CD8-positive, alpha-beta memory T cell (primary cell): ENCODE results near the gene HMCN1. TPM values are rescaled to one million over a fixed set of nuclear protein-coding genes. Genes with fewer than 3 reads are reported as not detected.

ENCODE experiments used
- CTCF ChIA-PET: fragments of 350-600 bp; sonication (Branson Sonifier 250); formaldehyde crosslinking; loops from one replicate; lab custom pipeline; 2021; ENCODE audit warnings: antibody characterized with exemption; lab: Charles Lee
- POLR2A ChIA-PET: fragments of 350-600 bp; sonication (Branson Sonifier 250); formaldehyde crosslinking; loops from one replicate; lab custom pipeline; 2021; ENCODE audit warnings: antibody characterized with exemption; lab: Charles Lee
- DNase-seq, 5 donors: peaks; one replicate each; pipeline versions ENCODE4 v3.0.0 to v3.0.0-alpha.2; 2020 to 2022; ENCODE audit warnings: mixed read lengths in 1 of 5
- H3K27ac ChIP-seq: one replicate; pipeline ENCODE4 v1.7.0; 2013; ENCODE audit warnings: low read depth, mild to moderate bottlenecking, low read length, moderate library complexity
- H3K27me3 ChIP-seq: 2 replicates; pipeline ENCODE4 v1.7.0; 2013; ENCODE audit warnings: low read length, mild to moderate bottlenecking; ENCODE audit not compliant: insufficient read depth, poor library complexity, severe bottlenecking
- H3K36me3 ChIP-seq: 2 replicates; pipeline ENCODE4 v1.7.0; 2013; ENCODE audit warnings: mild to moderate bottlenecking, low read length, moderate library complexity; ENCODE audit not compliant: insufficient read depth
- H3K4me1 ChIP-seq: 2 replicates; pipeline ENCODE4 v1.7.0; 2013; ENCODE audit warnings: mild to moderate bottlenecking, low read length, moderate library complexity; ENCODE audit not compliant: insufficient read depth
- H3K4me3 ChIP-seq: 2 replicates; pipeline ENCODE4 v1.7.0; 2013; ENCODE audit warnings: mild to moderate bottlenecking, low read length
- H3K9me3 ChIP-seq: 2 replicates; pipeline ENCODE4 v1.7.0; 2013; ENCODE audit warnings: mild to moderate bottlenecking, low read length
- H3K27ac Mint-ChIP-seq, 8 donors: one replicate each; pipeline ENCODE4 v1.8.0; 2020 to 2021; ENCODE audit warnings: mixed read lengths in 8 of 8, mild to moderate bottlenecking in 6 of 8, inconsistent platforms in 3 of 8, moderate library complexity in 3 of 8
- H3K27me3 Mint-ChIP-seq, 2 donors: one replicate each; pipeline ENCODE4 v1.8.0; 2020 to 2021; ENCODE audit warnings: mixed read lengths in 2 of 2, mild to moderate bottlenecking in 1 of 2, moderate library complexity in 1 of 2
- H3K36me3 Mint-ChIP-seq, 3 donors: one replicate each; pipeline ENCODE4 v1.8.0; 2020 to 2021; ENCODE audit warnings: mixed read lengths in 3 of 3, inconsistent platforms in 1 of 3, mild to moderate bottlenecking in 1 of 3
- H3K4me1 Mint-ChIP-seq, 3 donors: one replicate each; pipeline ENCODE4 v1.8.0; 2020 to 2021; ENCODE audit warnings: mixed read lengths in 3 of 3, inconsistent platforms in 1 of 3, mild to moderate bottlenecking in 1 of 3
- H3K4me3 Mint-ChIP-seq, 7 donors: one replicate each; pipeline ENCODE4 v1.8.0; 2020 to 2021; ENCODE audit warnings: mixed read lengths in 7 of 7, mild to moderate bottlenecking in 6 of 7, moderate library complexity in 4 of 7, inconsistent platforms in 2 of 7
- H3K9me3 Mint-ChIP-seq, 5 donors: one replicate each; pipeline ENCODE4 v1.8.0; 2020 to 2022; ENCODE audit warnings: mixed read lengths in 5 of 5, mild to moderate bottlenecking in 3 of 5, moderate library complexity in 2 of 5, inconsistent platforms in 1 of 5
- polyA plus RNA-seq: library from polyadenylated mRNA; unstranded; fragments of 300-500 nt; fragmentation: Illumina TruSeq; gene quantifications from one replicate; pipeline ENCODE4 v1.2.3, GENCODE V29; 2021
- total RNA-seq, 2 experiments: library from RNA; stranded (reverse); gene quantifications; one replicate each; pipeline ENCODE4 v1.2.3, GENCODE V29; 2021

HMCN1 gene
- total and polyA plus RNA-seq, 3 experiments from 2014 or later = 0.02 to 0.04 TPM; not detected in 1

DNA sequence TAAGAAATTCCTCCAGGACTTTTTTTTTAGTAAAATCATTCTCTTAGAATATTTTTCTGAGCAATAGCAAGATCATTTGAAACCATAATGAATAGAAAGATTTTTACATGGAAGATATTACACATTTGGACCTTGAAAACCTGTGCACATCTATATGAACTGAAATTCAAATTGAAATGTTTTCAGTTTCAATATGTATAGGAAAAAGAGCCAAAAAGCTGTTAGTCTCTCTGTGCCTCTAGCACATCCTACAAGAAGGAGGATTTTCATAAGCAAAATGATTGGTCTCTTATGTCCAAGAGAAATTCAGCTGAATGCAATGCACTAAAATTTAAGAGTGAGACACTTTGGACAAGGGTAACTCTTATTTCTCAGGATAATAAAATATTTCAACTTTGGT, 8.2 kb downstream of the HMCN1 start:
- H3K4me1 ChIP-seq = no peaks in the 10 kb centered on the region
- H3K27me3 ChIP-seq = no peaks in the 10 kb centered on the region
- H3K36me3 ChIP-seq = no peaks in the 10 kb centered on the region
- ChIA-PET POLR2A (no interaction called here), CTCF (no interaction called here)
- DNase-seq = no peak
- Mint-ChIP-seq H3K4me1 (no peaks in the 10 kb centered on the region), H3K9me3 (peaks cover 0 to 6% (median 4%) of the 10 kb centered on the region in 5 donors), H3K27me3 (peaks cover 8 to 31% of the 10 kb centered on the region in 2 donors), H3K36me3 (peaks cover 0 to 7% (median 0%) of the 10 kb centered on the region in 3 donors), H3K27ac (no peak overlapping the region), H3K4me3 (no peak overlapping the region)
- H3K4me3 ChIP-seq = no peak overlapping the region
- H3K27ac ChIP-seq = no peak overlapping the region
- no peaks in the 10 kb centered on the region for H3K9me3 ChIP-seq

DNA sequence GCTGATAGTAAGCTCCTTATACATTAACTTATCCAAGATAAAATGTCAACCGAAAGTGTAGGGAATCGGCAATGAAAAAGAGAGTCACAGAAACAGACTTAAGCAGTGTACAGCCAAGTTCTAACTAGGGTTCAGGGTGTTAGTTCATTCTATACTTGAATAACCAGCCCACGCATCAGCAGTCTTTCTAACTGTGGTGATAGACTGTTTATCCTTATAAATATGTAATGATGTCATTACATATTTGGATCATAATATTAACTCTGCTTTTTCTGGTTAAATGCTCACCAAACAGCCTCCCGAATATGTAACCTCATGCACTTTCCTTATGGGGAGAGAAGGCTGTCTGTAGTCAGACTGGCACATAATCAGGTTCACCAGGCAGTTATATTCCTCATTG, 11.0 kb downstream of the HMCN1 start:
- no peak overlapping the region for H3K4me3 ChIP-seq
- POLR2A ChIA-PET = no interaction called here
- H3K27me3 Mint-ChIP-seq = peaks cover 0 to 12% of the 10 kb centered on the region in 2 donors
- no peaks in the 10 kb centered on the region for H3K36me3 ChIP-seq
- CTCF ChIA-PET = no interaction called here
- no peaks in the 10 kb centered on the region for H3K4me1 ChIP-seq
- H3K9me3 ChIP-seq = no peaks in the 10 kb centered on the region
- no peaks in the 10 kb centered on the region for H3K27me3 ChIP-seq
- H3K4me1 Mint-ChIP-seq = no peaks in the 10 kb centered on the region
- H3K27ac ChIP-seq = no peak overlapping the region
- DNase-seq = no peak
- peaks cover 0 to 4% (median 3%) of the 10 kb centered on the region in 5 donors for H3K9me3 Mint-ChIP-seq
- no peak overlapping the region for H3K27ac Mint-ChIP-seq
- no peak overlapping the region for H3K4me3 Mint-ChIP-seq
- peaks cover 0 to 2% (median 0%) of the 10 kb centered on the region in 3 donors for H3K36me3 Mint-ChIP-seq

DNA sequence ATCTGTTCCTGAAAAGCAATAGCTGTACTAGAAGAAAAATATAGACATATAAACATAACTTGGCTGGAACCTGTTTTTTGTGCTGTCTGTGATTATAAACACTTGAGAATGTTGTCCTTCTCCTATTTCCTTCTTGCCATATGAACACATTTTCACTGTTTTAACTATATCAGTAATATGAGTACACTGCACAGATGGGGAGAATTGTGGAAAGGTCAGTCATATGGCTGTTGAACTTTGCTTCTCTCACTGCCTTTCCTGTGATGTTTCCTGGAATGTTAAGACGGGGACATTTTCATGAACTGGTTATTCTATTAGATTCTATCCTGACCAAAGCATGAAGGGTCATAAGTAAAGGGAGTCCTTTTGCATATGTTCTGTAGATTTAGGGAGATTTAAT, 24.9 kb downstream of the HMCN1 start:
- Mint-ChIP-seq H3K4me3 (no peak overlapping the region), H3K9me3 (peaks cover 0 to 4% (median 0%) of the 10 kb centered on the region in 5 donors), H3K36me3 (no peaks in the 10 kb centered on the region), H3K27ac (no peak overlapping the region), H3K4me1 (no peaks in the 10 kb centered on the region), H3K27me3 (peaks cover 13 to 41% of the 10 kb centered on the region in 2 donors)
- H3K36me3 ChIP-seq = no peaks in the 10 kb centered on the region
- no peaks in the 10 kb centered on the region for H3K9me3 ChIP-seq
- H3K4me3 ChIP-seq = no peak overlapping the region
- H3K4me1 ChIP-seq = no peaks in the 10 kb centered on the region
- no peak overlapping the region for H3K27ac ChIP-seq
- DNase-seq = no peak
- H3K27me3 ChIP-seq = no peaks in the 10 kb centered on the region
- POLR2A ChIA-PET = no interaction called here
- CTCF ChIA-PET = no interaction called here

DNA sequence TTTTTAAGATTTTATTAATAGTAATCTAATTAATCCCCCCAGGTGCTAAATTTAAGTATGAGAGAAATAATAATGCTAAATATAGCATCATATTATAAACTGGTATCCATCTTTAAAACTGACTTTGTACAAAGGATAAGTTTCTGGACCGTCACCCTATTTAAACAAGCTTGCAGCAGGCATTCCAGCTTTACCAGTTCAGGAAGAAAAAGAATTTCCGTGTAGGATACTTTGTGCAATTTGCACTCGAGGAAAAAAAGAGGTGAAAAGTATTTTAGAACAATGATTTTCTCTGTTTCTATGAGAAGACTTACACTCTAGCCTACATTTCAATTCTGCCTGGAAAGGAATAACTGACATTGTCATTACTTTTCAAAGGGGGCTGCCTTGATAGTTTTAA, 27.6 kb downstream of the HMCN1 start:
- no peak overlapping the region for H3K4me3 Mint-ChIP-seq
- H3K36me3 Mint-ChIP-seq = no peaks in the 10 kb centered on the region
- DNase-seq = no peak
- H3K9me3 Mint-ChIP-seq = peaks cover 0 to 3% (median 0%) of the 10 kb centered on the region in 5 donors
- Histone ChIP-seq H3K27ac (no peak overlapping the region), H3K4me3 (no peak overlapping the region), H3K9me3 (no peaks in the 10 kb centered on the region), H3K36me3 (no peaks in the 10 kb centered on the region), H3K4me1 (no peaks in the 10 kb centered on the region), H3K27me3 (no peaks in the 10 kb centered on the region)
- H3K27me3 Mint-ChIP-seq = peaks cover 15 to 47% of the 10 kb centered on the region in 2 donors
- ChIA-PET CTCF (no interaction called here), POLR2A (no interaction called here)
- no peaks in the 10 kb centered on the region for H3K4me1 Mint-ChIP-seq
- H3K27ac Mint-ChIP-seq = no peak overlapping the region

DNA sequence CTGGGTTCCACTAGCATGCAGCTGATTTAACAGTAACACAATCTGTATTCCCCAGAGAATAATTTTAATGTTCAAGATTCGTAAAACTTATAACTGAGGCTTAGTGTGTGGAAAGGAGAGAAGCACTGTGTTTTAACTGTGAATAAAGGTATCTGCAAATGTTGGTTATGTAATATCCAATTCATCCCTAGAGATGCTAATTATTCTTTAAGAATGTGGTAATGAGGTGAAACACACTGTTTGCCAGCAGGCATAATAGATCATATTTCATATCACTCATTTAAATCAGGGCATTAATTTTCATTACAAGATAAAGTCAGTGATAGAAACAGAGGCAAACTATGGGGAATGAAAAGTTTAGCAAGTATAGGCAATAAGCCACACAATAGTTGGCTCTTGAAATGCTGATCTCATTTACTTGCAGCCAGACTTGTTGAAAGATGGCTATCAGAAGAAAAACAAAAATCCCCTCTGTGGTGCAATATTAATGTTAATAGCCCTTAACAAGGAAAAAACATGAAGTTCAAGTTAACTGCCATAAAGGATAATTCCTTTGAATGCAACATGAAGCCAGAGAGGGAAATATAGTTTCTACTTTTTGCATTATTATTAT, 33.4 kb downstream of the HMCN1 start:
- Histone ChIP-seq H3K27ac (no peak overlapping the region), H3K27me3 (no peaks in the 10 kb centered on the region), H3K4me3 (no peak overlapping the region), H3K9me3 (no peaks in the 10 kb centered on the region), H3K4me1 (no peaks in the 10 kb centered on the region), H3K36me3 (no peaks in the 10 kb centered on the region)
- Mint-ChIP-seq H3K27me3 (peaks cover 6 to 26% of the 10 kb centered on the region in 2 donors), H3K9me3 (peaks cover 0 to 4% (median 1%) of the 10 kb centered on the region in 5 donors), H3K4me1 (no peaks in the 10 kb centered on the region), H3K36me3 (no peaks in the 10 kb centered on the region), H3K27ac (no peak overlapping the region), H3K4me3 (no peak overlapping the region)
- CTCF ChIA-PET = no interaction called here
- no peak for DNase-seq
- POLR2A ChIA-PET = no interaction called here

DNA sequence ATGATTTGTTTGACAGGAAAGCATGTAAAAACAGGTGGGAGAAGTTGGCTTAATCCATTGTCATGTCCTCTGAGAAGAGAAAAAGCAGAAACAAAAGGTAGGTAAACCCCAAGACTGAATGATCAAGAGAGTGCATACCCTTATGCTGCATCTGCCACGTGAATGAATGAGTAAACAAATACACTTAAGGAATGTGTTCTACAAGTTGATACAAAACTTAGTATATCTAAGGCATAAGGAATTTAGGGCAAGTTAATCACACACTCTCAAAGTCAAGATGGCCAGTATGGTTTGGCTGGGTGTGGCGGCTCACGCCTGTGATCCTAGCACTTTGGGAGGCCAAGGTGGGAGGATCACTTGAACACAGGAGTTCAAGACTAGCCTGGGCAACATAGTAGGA, 34.2 kb downstream of the HMCN1 start:
- no peak for DNase-seq
- Mint-ChIP-seq H3K4me3 (no peak overlapping the region), H3K9me3 (peaks cover 0 to 4% (median 1%) of the 10 kb centered on the region in 5 donors), H3K27me3 (peaks cover 6 to 20% of the 10 kb centered on the region in 2 donors), H3K36me3 (no peaks in the 10 kb centered on the region), H3K4me1 (no peaks in the 10 kb centered on the region), H3K27ac (no peak overlapping the region)
- POLR2A ChIA-PET = no interaction called here
- CTCF ChIA-PET = no interaction called here
- Histone ChIP-seq H3K4me1 (no peaks in the 10 kb centered on the region), H3K36me3 (no peaks in the 10 kb centered on the region), H3K27ac (no peak overlapping the region), H3K27me3 (no peaks in the 10 kb centered on the region), H3K4me3 (no peak overlapping the region), H3K9me3 (no peaks in the 10 kb centered on the region)

DNA sequence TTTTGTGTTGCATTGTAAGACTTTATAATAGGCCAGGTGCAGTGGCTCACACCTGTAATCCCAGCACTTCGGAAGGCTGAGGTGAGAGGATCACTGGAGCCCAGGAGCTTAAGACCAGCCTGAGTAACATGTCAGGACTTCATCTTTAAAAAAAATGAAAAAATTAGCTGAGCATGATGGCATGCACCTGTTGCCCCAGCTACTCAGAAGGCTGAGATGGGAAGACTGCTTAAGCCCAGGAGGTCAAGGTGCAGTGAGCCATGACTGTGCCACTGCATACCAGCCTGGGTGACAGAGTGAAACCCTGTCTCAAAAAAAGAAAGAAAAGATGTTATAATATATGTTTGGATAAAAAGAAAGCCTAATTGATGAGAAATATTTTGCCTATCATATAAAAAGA, 34.9 kb downstream of the HMCN1 start:
- POLR2A ChIA-PET = no interaction called here
- H3K9me3 ChIP-seq = no peaks in the 10 kb centered on the region
- H3K4me1 ChIP-seq = no peaks in the 10 kb centered on the region
- H3K27ac ChIP-seq = no peak overlapping the region
- no peaks in the 10 kb centered on the region for H3K27me3 ChIP-seq
- no peak overlapping the region for H3K4me3 ChIP-seq
- H3K27ac Mint-ChIP-seq = no peak overlapping the region
- peaks cover 6 to 20% of the 10 kb centered on the region in 2 donors for H3K27me3 Mint-ChIP-seq
- H3K9me3 Mint-ChIP-seq = peaks cover 0 to 4% (median 1%) of the 10 kb centered on the region in 5 donors
- no peak overlapping the region for H3K4me3 Mint-ChIP-seq
- DNase-seq = no peak
- CTCF ChIA-PET = interaction anchor here (0.7 kb wide), 1 partner anchor 19 kb away, joined by 3 read pairs; no protein-coding TSS in a partner anchor
- H3K36me3 ChIP-seq = no peaks in the 10 kb centered on the region
- no peaks in the 10 kb centered on the region for H3K36me3 Mint-ChIP-seq
- H3K4me1 Mint-ChIP-seq = no peaks in the 10 kb centered on the region

DNA sequence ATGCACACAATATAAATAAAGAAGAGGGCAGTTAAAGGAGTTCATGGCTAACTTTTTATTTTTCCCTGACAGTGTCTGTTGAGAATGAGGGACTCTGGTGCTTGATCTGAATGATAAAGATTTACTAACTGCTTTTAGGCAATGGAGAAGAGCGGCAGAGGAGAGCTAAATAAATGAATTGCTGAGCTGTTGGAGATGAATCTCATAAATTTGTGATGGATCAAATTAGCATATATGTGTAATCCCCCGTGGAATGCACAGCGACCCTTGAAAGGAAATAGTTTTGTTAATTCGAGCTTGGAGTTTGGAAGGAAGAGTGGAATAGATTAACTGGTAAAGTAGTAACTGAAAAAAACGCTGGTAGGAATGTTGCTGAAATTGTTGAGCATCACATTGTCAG, 40.2 kb downstream of the HMCN1 start:
- H3K27ac ChIP-seq = no peak overlapping the region
- no peak for DNase-seq
- no peak overlapping the region for H3K27ac Mint-ChIP-seq
- H3K4me1 ChIP-seq = no peaks in the 10 kb centered on the region
- H3K36me3 Mint-ChIP-seq = no peaks in the 10 kb centered on the region
- no peaks in the 10 kb centered on the region for H3K9me3 ChIP-seq
- ChIA-PET POLR2A (no interaction called here), CTCF (no interaction called here)
- H3K27me3 ChIP-seq = no peaks in the 10 kb centered on the region
- H3K36me3 ChIP-seq = no peaks in the 10 kb centered on the region
- peaks cover 4 to 14% of the 10 kb centered on the region in 2 donors for H3K27me3 Mint-ChIP-seq
- no peaks in the 10 kb centered on the region for H3K4me1 Mint-ChIP-seq
- peaks cover 0 to 8% (median 1%) of the 10 kb centered on the region in 5 donors for H3K9me3 Mint-ChIP-seq
- H3K4me3 Mint-ChIP-seq = no peak overlapping the region
- H3K4me3 ChIP-seq = no peak overlapping the region
